ENCODE measurements around the gene SLC35F3. TPM values are rescaled to one million over a fixed set of nuclear protein-coding genes. Genes with fewer than 3 reads are reported as not detected.

SLC35F3 gene
- total and polyA plus RNA-seq, 2 experiments from 2014 or later = 1.0 to 3.2 TPM

- no peak for TF ChIP-seq ZNF462 (CRISPR knock-in tag; IDR thresholded peaks at IDR 0.05)
Observed at GRCh38 chr1:234337233-234337632, 432.8 kb downstream of the SLC35F3 start (continued).

- Histone ChIP-seq H3K4me2 (no peak overlapping the region), H2AFZ (no peak overlapping the region), H3K27ac (ENCODE audit: low read depth) (no peak overlapping the region), H4K20me1 (replicated peaks; ENCODE audit: insufficient read depth) (no peaks in the 10 kb centered on the region), H3K9me2 (ENCODE audit: insufficient read depth) (no peaks in the 10 kb centered on the region), H3F3A (replicated peaks; ENCODE audit: low read depth) (no peaks in the 10 kb centered on the region), H3K36me3 (ENCODE audit: insufficient read depth) (no peaks in the 10 kb centered on the region; the same call in 1 of the 2 replicates), H3K79me2 (replicated peaks; ENCODE audit: insufficient read depth) (no peaks in the 10 kb centered on the region), H3K4me3 (no peak overlapping the region), H3K4me1 (ENCODE audit: insufficient read depth) (no peaks in the 10 kb centered on the region), H3K27me3 (ENCODE audit: insufficient read depth) (no peaks in the 10 kb centered on the region)
- Mint-ChIP-seq H3K36me3 (ENCODE audit: low read depth) (no peaks in the 10 kb centered on the region), H3K9me3 (peaks cover 49% of the 10 kb centered on the region), H3K4me1 (no peaks in the 10 kb centered on the region), H3K27ac (no peak overlapping the region), H3K27me3 (ENCODE audit: insufficient read depth, low read depth, poor library complexity) (no peaks in the 10 kb centered on the region), H3K4me3 (no peak overlapping the region)
- ATAC-seq = no peak
- DNase-seq (ENCODE audit: low spot score) = no peak
- TF ChIP-seq CTCF (conservative IDR thresholded peaks at IDR 0.05; ENCODE audit: low read depth in 2 of 2) = no peak
- no peak for TF ChIP-seq EZH2 (IDR thresholded peaks at IDR 0.05; ENCODE audit: low read depth, unreplicated experiment)
- TF ChIP-seq ZNF114 (CRISPR knock-in tag; IDR thresholded peaks at IDR 0.05) = no peak
- TF ChIP-seq CREB1 (CRISPR knock-in tag; IDR thresholded peaks at IDR 0.05; ENCODE audit: low read depth) = no peak
- no peak for TF ChIP-seq JUNB (IDR thresholded peaks at IDR 0.05; ENCODE audit: unreplicated experiment)
- no peak for TF ChIP-seq NANOG (IDR thresholded peaks at IDR 0.05; ENCODE audit: borderline replicate concordance)
- no peak for TF ChIP-seq POLR2AphosphoS5 (IDR thresholded peaks at IDR 0.05; ENCODE audit: low read depth)
- no peak for TF ChIP-seq ZNF331 (CRISPR knock-in tag; IDR thresholded peaks at IDR 0.05; ENCODE audit: low read depth)
- TF ChIP-seq REST (IDR thresholded peaks at IDR 0.05; ENCODE audit: unreplicated experiment) = no peak
- TF ChIP-seq EZH2phosphoT487 (IDR thresholded peaks at IDR 0.05; ENCODE audit: unreplicated experiment) = no peak
- no peak for TF ChIP-seq ETS1 (IDR thresholded peaks at IDR 0.05)
- TF ChIP-seq STAT1 (IDR thresholded peaks at IDR 0.05; ENCODE audit: unreplicated experiment) = no peak
Observed at GRCh38 chr1:234340528-234340927, 436.1 kb downstream of the SLC35F3 start.
